ENCODE measurements around the gene DAGLB.
A peak's percentile ranks its signal among the peaks of the same experiment; 100 is the strongest.
"Not testable (repeated sequence)": the region's sequence is repeated elsewhere in the genome, so short reads cannot be mapped to it uniquely, and the experiment has no call there.

Gene DAGLB, protein sequence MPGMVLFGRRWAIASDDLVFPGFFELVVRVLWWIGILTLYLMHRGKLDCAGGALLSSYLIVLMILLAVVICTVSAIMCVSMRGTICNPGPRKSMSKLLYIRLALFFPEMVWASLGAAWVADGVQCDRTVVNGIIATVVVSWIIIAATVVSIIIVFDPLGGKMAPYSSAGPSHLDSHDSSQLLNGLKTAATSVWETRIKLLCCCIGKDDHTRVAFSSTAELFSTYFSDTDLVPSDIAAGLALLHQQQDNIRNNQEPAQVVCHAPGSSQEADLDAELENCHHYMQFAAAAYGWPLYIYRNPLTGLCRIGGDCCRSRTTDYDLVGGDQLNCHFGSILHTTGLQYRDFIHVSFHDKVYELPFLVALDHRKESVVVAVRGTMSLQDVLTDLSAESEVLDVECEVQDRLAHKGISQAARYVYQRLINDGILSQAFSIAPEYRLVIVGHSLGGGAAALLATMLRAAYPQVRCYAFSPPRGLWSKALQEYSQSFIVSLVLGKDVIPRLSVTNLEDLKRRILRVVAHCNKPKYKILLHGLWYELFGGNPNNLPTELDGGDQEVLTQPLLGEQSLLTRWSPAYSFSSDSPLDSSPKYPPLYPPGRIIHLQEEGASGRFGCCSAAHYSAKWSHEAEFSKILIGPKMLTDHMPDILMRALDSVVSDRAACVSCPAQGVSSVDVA

DNA sequence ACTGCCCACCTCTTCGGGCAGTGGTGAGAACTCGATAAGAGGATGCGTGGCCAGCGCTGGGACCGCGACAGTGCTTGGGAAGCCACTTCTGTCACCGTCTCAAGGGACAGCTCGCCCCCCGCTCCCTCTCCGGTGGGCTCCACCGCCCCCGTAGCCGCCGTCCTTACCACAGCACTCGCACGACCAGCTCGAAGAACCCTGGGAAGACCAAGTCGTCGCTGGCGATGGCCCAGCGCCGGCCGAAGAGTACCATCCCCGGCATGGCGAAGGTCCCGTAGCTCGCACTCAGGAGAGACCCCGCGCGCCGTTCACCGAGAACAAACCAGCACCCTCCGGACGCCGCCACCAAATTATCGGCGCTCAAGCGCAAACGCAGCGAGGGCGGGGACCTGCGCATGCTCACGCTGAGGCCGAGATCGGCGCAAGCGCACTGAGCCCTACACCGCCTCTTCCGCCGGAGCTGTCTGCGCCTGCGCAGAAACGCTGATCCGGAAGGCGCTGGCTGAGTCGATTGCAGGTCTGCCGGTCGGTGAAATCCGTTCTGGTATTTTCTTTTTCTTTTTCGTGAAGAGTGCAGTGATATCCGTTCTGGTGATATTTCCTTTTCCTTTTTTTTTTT lies at the start of gene DAGLB:
Gene DAGLB (minus strand): TSS at position 374 of the 619 bp plus-strand sequence. CDS start 112 bp downstream, at position 262.
- peak; percentile 85 to 90 for DNase-seq (ENCODE audit: low read depth in 2 of 2)

DNA sequence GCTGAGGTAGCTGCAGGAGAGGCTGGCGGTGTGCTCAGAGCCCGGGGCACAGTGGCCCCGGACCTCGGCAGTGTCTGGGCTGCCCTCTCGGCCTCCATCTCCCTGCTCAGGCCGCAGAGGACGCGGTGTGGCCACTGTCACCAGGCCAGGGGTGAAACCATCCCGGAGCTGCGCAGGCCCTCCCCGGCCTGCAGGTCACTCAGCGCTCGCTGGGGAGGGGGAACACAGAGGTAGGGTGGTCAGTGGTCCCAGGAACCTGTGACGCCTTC lies 49.8 kb upstream of the DAGLB start:
- no peak for DNase-seq (ENCODE audit: low read depth in 2 of 2)

DNA sequence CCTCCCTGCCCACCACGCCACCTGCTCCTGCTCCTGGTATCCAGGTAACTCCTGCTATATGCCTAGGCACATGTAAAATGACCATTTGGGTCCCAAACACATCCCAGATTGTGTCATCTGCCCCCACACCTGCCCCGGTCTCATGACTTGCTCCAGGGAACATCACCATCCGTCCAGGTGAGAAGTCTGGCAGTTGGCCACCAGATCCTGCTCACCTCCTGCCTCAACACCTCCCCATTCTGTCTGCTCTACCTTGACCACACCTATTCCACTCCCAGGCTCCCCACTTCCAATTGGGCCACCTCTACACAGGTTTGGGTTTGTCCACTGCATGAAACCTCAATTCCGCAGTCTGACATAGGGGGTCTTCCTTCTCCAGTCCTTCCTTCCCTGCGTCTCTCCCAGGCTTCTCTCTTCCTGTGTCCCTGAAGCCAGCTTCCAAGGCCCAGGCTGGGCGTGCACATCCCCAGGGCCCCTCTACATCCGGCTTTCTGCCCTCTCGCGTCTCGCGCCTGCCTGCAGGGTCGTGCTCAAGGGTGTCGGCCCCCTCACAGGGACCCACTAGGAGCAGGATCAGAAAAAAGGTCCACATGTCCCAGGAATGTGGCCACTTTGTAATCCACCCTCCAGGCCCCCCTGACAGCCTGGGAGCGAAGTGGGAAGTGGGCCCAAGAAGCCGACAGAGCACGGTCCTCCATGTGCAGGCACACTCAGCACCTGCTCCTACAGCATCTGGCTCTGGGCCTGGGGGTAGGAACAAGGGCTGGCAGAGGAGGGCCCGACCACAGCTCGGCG lies 49.3 kb upstream of the DAGLB start:
- DNase-seq (ENCODE audit: low read depth in 2 of 2), result no peak

DNA sequence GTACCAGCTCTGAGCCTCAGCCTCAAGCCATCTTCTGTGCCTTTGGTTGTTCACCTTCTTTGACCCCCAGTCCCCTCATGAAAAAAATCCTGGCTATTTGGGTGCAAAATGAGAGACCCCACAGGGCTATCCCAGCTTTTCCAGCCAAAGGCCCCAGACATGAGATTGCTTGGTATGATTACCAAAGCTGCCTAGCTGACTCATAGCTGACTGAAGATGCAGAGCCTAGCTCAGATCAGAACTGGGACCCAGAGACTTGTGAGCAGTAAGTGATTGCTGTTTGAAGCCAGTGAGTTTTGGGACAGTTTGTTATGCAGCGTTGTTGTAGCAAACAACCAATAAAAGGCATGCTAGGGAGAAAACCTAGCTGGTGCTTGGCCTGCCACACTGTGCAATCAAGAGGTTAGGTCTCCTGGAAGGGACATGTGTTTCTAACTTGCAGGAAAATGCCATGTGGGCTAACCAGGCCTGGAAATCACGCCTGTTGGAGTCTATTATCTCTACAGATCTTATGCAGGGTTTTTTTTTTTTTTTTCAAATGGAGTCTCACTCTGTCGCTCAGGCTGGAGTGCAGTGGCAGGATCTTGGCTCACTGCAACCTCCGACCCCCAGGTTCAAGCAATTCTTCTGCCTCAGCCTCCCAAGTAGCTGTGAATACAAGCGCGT lies 48.0 kb upstream of the DAGLB start:
- DNase-seq (ENCODE audit: low read depth in 2 of 2), result no peak

DNA sequence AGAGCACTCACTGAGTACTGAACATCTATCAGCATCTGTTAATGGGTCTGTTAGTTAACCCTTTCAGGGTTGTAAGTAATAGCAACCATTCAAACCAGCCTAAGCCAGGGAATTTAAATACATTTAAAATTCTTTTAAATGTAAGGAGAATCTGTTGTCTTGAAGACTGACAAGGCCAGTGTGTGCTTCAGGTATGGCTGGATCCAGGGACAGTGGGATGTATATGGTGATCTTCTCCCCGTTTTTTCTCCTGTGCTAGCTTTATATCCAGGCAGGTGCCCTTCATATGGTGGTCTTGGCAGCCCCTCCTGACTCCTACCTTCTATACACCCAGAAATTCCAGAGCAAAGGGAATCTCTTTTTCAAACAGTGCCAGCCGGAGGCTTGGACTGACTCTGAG lies 46.6 kb upstream of the DAGLB start:
- DNase-seq (ENCODE audit: low read depth in 2 of 2), result no peak

DNA sequence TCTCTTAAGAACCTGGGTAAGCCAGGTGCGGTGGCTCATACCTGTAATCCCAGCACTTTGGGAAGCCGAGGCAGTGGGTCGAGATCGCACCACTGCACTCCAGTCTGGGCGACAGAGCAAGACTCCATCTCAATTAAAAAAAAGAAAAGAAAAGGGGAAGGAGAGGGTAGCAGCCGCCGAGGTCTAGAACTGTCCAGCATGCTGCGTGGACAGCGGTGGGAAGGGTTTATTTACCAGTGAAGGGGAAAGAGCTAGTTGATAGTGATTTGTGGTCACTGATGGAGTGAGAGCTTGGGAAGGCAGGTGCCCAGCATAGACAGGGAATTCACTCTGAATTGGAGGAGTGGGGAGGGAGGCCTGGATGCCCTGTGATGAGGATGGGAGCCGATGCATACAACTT lies 43.4 kb upstream of the DAGLB start:
- no peak for DNase-seq (ENCODE audit: low read depth in 2 of 2)

DNA sequence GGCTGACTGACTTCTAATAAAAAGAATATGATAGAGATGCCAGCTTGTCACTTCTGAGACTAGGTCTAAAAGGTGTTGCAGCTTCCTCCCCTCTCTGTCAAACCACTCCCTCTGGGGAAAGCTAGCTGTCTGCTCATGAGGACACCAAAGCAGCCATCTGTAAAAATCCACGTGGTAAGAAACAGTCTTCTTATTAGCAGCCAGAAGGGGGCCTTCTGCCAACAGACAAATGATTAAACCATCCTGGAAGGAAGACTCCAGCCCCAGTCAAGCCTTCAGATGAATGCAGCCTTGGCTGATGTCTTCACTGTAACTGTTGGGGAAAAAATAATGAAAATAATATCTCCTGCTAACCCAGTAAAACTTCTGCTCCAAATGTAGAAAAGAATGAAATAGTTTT lies 41.9 kb upstream of the DAGLB start:
- DNase-seq (ENCODE audit: low read depth in 2 of 2), result no peak

DNA sequence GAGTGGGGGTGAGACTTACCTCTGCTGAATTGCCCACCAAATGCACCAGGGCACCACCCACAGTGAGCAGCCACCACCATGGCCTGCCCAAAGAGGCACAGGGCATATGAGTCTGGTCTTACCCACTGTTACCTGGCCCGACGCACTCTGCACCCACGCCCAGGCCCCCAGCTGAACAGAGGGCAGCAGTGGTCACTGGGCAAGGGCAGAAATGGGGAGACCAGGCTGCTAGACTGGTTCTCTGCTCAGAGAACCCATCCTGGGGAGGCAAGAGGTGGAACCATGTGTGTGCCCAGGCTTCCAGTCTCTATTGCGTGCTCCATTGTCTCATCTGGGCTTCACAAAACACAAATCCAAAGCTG lies 39.4 kb upstream of the DAGLB start:
- DNase-seq (ENCODE audit: low read depth in 2 of 2), result no peak

DNA sequence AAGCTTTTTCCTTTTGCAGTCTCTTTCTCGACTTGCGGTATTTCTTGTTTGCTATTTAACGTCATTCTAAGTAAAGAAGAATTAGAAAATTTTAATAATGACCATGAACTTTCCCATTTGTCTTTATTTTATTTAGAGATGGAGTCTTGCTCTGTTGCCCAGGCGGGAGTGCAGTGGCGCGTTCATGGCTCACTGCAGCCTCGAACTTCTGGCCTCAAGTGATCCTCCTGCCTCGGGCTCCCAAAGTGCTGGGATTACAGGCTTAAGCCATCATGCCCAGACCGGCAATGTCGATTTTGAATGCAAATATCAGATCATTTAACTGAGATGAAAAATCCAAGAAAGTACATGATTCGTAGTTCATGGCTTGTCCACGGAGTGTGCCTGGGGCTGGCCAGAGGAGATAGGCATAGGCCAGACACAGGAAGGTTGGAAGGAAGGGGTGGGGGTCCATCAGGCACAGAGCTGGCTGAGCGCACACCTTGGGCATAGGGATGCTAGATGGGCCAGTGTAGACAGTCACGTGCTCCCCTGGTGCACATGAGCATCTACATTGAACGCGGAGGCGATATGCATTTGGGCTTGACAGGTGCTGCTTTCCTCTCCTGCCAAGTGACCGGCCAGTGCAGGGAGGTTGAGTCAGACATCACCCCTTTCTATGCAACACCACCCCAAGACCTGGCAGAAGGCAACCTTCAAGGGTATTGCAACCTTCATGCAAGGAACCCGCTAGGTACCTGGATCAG lies 38.9 kb upstream of the DAGLB start:
- no peak for DNase-seq (ENCODE audit: low read depth in 2 of 2)

DNA sequence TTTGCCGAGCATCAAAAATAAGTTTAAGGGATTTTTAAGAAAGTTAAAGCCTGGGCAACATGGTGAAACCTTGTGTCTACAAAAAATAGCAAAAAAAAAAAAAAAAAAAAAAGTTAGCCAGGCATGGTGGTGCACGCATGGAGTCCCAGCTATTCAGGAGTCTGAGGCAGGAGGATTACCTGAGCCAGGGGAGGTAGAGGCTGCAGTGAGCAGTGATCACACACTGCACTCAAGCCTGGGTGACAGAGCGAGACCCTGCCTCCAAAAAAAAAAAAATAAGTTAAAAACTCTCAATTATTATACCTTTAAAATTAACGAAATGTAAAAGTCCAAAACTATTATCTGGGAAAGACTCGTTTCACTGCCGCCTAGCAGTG lies 35.0 kb upstream of the DAGLB start:
- no peak for DNase-seq (ENCODE audit: low read depth in 2 of 2)

DNA sequence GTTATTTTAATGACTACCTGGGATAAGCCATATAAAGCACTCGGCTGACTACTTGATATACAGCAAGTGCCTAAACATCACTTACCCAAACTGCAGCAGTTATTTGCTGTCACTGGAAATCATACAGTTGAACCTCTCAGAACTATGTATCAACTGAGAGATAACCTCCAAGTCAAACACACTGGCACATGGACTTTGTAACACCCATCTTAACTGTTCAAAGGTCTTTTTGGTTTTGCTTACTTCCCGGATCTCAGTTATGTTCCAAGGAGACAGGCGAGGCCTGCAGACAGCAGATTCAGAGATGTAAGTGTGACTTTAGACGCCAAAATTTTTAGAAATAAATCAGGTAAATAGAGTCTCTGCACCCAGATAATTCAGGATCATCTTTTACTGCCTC lies 34.6 kb upstream of the DAGLB start:
- no peak for DNase-seq (ENCODE audit: low read depth in 2 of 2)

DNA sequence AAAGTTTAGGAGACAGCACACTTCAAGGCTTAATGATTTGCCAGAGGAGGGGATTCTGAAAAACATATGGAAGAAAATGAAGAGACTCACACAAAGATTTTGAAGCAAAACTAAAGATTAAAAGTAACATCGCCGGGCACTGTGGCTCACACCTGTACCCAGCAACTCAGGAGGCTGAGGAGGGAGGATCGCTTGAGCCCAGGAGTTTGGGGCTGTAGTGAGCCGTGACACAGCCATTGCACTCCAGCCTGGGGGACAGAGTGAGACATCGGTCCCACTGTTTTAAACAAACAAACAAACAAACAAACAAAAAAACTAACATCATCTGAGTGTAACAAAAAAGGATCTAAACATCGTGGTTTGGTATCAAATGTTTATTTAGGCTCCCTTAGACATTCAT lies 33.7 kb upstream of the DAGLB start:
- no peak for DNase-seq (ENCODE audit: low read depth in 2 of 2)

DNA sequence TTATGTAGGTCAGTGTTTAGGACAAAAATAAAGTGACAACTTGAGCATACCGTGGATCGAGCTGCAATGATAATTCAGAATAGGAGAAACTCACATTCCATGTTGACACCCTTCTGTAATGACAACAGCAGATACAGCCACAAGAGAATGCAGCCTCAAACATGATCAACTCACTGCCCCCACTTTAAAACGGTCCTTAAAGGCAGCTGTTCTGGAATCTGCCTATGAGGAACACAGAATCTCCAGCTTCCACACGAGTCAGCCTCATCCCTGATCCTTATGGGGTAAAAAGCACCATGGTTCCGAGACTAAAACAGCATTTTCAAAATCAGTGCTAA lies 32.5 kb upstream of the DAGLB start:
- no peak for DNase-seq (ENCODE audit: low read depth in 2 of 2)

DNA sequence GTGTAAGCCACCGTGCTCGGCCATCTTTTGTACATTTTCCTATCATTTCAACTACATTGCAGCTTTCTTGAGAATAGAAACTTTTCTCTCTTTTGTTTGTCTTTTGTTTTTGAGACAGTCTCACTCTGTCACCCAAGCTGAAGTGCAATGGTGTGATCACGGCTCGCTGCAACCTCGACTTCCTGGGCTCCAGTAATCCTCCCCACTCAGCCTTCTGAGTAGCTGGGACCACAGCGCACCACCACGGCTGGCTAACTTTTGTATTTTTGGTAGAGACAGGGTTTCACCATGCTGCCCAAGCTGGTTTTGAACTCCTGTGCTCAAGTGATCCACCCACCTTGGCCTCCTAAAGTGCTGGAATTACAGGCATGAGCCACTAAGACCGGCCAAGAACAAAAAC lies 31.3 kb upstream of the DAGLB start:
- DNase-seq (ENCODE audit: low read depth in 2 of 2), result peak in 1 of 2 donors; percentile 8

DNA sequence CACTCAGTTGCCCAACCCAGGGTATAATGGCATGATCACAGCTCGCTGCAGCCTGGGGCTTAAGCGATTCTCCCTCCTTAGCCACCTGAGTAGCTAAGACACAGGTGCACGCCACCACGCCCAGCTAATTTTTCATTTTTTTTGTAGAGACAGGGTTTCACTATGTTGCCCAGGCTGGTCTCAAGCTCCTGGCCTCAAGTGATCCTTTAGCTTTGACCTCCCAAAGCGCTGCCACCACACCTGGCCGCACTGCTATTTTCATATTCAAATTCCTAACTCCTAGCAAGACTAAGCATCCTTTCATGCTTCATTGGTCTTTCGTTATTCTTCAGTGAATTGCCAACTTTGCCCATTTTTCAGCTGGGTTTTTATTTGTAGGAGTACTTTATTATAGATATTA lies 30.4 kb upstream of the DAGLB start:
- no peak for DNase-seq (ENCODE audit: low read depth in 2 of 2)

DNA sequence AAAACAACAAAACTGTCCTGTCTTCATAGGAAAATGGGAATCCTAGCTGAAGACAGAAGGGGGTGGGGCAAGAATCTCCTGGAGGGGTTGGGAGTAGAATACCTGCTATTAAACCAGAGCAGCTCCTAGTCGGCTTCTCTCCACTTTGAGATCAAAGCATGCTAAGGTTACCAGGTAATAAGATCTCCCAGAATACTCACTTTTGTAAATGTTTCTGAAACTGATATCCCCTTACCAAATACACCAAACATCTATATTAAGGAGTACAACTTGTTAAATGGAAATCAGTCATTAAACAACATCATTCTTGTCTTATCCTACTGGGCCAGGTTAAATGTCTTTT lies 29.5 kb upstream of the DAGLB start:
- no peak for DNase-seq (ENCODE audit: low read depth in 2 of 2)

DNA sequence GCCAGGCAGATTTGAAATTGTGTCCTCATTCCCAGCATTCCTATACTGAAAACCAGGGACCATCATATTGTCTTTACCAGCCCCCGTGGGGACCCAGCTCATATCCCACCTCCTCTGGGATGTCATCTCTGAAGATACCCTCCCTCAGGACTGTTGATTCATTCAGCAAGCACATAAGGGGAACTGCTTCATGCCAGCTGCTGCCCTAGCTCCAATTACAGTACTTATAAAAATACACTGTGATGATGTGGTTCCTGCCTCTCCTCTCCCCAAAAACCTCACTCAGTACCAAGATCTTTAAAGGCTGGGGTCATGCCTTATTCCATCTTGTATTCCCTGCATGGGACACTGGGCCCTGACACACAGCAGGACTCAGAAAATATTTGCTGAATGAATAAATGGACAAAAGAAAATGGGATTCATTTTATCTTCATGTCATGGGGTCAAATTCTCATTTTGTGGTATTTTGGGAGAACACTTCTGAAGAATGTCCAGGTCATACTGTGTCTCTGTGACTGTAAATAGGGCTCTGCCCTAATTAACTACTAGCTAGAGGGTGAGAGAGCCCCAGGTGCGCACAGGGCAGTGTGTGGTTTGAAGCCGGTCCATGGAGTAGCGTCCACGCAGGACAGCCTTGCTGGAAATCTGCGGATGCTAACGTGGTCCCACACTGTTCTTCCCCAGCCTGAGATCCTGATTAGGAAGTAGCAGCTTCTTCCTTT lies 29.0 kb upstream of the DAGLB start:
- DNase-seq (ENCODE audit: low read depth in 2 of 2), result no peak

DNA sequence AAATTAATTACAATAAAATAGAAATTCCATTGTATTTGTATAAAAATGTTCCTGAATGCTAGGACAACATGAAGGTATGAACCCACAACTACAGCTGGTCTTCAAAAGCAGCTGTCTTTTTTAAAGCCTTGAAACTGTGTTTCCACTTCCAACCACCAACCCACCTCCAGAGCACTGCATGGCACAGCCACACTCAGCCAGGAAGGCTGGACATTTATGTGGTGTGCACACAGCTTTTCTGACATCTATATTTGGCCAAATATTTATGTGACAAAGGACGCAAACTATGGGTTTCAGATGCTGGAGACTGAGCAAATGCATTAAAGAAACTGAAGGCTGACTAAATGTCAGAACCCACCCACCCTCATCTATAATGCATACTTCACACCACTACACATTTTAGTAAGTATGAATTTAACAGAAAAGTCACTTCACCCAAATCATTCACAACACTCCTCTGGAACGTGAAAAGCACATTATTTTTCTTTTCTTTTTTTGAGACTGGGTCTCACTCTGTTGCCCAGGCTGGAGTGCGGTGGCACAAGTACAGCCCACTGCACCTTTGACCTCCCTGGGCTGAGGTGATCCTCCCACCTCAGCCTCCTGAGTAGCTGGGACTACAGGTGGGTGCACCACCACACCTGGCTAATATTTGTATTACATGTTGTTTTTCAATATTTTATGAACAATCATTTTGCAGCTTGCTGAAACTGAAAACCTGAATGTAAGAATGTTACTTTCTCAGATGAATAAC lies 27.9 kb upstream of the DAGLB start:
- no peak for DNase-seq (ENCODE audit: low read depth in 2 of 2)

DNA sequence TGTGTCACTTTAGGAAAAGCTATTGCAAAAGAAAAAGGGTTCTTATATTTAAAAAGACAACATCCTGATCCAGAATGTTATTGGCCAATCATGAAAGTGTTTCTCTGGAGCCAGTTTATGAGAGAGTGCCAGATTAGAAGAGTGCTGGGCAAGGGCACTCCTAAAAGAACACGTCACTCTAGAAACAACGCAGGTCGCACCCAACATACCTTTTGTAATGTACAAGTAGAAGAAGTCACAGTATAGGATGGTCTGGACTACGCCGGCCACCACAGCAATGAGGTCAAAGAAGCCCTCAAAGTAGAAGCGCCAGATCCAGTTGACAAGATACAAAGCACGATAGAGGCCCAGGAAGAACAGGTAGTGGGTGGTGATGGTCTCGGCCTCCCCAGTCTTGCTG lies 18.1 kb upstream of the DAGLB start:
- DNase-seq (ENCODE audit: low read depth in 2 of 2), result no peak

DNA sequence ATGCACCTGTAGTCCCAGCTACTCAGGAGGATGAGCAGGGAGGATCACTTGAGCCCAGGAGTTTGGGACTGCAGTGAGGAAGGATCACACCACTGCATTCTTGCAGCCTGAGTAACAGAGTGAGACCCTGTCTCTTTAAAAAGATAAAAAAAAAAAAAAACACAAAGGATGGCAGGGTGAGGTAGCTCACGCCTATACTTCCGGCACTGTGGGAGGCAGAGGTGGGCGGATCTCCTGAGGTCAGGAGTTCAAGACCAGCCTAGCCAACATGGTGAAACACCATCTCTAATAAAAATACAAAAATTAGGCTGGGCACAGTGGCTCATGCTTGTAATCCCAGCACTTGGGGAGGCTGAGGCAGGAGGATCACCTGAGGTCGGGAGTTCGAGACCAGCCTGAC lies 15.9 kb upstream of the DAGLB start:
- DNase-seq (ENCODE audit: low read depth in 2 of 2), result not testable (repeated sequence)

All from stimulated activated CD8-positive, alpha-beta memory T cell treated with anti-CD3 and anti-CD28 coated beads, Interleukin-15, amount 100 ng/mL, for 4 hours (primary cell).